ENCODE results near the gene AGPAT3. TPM values are rescaled to one million over a fixed set of nuclear protein-coding genes. Genes with fewer than 3 reads are reported as not detected.
"Not testable (repeated sequence)": the region's sequence is repeated elsewhere in the genome, so short reads cannot be mapped to it uniquely, and the experiment has no call there.

AGPAT3 gene
- total RNA-seq, 4 donors from 2014 or later, result 32.1 to 58.8 (median 48.7) TPM

DNA sequence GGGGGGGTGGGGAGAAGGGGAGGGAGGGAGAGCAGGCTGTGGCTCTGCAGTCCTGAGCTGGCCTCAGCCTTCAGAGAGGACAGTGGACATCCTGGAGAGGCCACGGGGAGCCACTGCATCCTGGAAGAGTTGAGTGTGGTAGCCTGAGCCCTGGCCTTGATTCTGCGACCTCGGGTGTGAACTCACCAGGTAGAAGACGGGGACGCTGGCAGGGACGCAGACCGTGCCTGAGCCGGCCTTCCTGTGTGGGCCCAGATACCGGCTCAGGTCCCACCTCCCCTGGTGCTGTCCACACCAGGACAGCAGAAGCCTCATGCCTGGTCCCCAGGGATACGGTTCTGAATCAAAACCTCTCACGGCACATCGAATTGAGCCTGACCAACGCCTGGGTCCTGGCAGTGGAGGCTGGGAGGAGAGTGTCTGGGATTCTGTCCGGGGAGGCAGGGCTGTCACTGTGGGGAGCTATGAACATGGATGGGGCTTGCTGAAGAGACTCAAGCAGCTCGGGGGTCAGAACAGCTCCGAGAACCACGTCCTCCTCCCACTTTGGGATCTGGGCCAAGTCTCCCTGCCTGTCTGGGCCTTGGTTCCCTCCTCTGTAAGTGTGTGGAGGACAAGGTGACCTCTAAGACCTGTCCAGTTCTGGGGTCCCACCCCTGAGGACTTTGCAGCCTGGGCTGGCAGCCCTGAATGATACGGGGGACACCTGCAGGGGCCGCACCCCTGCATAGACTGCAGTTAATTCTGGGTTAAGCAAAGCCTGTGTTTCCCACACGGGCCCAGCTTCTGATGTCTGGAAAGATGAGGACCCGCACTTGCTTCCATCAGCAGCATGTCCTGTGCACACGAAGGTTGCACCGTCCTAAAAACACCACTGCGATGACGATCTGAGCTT lies 45.3 kb upstream of the AGPAT3 start:
- intact Hi-C loops (cut with DNase I; ENCODE audit: low total_unique reads), result no loop called here
- TF ChIP-seq POLR2A (IDR thresholded peaks at IDR 0.05), result no peak
- TF ChIP-seq, protein P1, sequence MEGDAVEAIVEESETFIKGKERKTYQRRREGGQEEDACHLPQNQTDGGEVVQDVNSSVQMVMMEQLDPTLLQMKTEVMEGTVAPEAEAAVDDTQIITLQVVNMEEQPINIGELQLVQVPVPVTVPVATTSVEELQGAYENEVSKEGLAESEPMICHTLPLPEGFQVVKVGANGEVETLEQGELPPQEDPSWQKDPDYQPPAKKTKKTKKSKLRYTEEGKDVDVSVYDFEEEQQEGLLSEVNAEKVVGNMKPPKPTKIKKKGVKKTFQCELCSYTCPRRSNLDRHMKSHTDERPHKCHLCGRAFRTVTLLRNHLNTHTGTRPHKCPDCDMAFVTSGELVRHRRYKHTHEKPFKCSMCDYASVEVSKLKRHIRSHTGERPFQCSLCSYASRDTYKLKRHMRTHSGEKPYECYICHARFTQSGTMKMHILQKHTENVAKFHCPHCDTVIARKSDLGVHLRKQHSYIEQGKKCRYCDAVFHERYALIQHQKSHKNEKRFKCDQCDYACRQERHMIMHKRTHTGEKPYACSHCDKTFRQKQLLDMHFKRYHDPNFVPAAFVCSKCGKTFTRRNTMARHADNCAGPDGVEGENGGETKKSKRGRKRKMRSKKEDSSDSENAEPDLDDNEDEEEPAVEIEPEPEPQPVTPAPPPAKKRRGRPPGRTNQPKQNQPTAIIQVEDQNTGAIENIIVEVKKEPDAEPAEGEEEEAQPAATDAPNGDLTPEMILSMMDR (IDR thresholded peaks at IDR 0.05), result no peak
- no peak overlapping the region for H3K4me3 ChIP-seq (ENCODE audit: low read depth, poor library complexity, severe bottlenecking)
- WGBS, 2 donors, result 93 to 94% methylated on average over 24 to 25 of the region's 25 CpGs
- no peak for DNase-seq (ENCODE audit: low spot score in 2 of 2)

DNA sequence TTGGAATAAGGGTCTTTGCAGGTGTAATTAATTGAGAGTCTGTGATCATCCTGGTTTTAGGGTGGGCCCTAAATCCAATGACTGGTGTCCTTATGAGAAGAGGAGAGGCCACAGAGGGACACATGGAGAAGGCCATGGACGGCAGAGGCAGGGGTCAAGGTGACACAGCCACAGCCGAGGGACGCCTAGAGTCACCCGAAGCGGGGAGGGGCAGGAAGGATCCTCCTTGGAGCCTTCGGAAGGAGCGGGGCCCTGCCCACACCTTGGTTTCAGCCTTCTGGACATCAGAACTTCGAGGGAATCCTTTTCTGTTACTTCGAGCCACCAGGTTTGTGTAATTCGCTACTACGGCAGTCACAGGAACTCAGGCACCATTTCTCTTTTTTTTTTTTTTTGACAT lies 44.6 kb upstream of the AGPAT3 start:
- WGBS, 2 donors, result 92 to 93% methylated on average over 11 of the region's 11 CpGs
- intact Hi-C loops (cut with DNase I; ENCODE audit: low total_unique reads), result no loop called here
- no peak for DNase-seq (ENCODE audit: low spot score in 2 of 2)
- H3K4me3 ChIP-seq (ENCODE audit: low read depth, poor library complexity, severe bottlenecking), result no peak overlapping the region
- TF ChIP-seq, protein P1 (IDR thresholded peaks at IDR 0.05), result no peak
- TF ChIP-seq POLR2A (IDR thresholded peaks at IDR 0.05), result no peak

DNA sequence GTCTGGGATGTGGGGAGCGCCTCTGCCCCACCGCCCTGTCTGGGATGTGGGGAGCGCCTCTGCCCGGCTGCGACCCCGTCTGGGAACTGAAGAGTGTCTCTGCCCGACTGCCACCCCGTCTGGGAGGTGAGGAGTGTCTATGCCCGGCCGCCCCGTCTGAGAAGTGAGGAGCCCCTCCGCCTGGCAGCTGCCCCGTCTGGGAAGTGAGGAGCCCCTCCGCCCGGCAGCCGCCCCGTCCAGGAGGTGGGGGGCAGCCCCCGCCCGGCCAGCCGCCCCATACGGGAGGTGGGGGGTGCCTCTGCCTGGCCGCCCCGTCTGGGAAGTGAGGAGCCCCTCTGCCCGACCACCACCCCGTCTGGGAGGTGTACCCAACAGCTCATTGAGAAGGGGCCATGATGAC lies 42.9 kb upstream of the AGPAT3 start:
- WGBS, 2 donors, result 90 to 94% methylated on average over 18 to 20 of the region's 25 CpGs
- DNase-seq (ENCODE audit: low spot score in 2 of 2); H3K4me3 ChIP-seq (ENCODE audit: low read depth, poor library complexity, severe bottlenecking); intact Hi-C loops (cut with DNase I; ENCODE audit: low total_unique reads): not testable (repeated sequence)

DNA sequence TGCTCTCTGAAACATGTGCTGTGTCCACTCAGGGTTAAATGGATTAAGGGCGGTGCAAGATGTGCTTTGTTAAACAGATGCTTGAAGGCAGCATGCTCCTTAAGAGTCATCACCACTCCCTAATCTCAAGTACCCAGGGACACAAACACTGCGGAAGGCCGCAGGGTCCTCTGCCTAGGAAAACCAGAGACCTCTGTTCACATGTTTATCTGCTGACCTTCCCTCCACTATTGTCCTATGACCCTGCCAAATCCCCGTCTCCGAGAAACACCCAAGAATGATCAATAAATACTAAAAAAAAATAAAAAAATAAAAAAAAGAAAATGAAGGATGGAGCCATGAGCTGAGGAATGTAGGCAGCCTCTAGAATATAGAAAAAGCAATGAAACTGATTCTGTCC lies 42.3 kb upstream of the AGPAT3 start:
- intact Hi-C loops (cut with DNase I; ENCODE audit: low total_unique reads); H3K4me3 ChIP-seq (ENCODE audit: low read depth, poor library complexity, severe bottlenecking); DNase-seq (ENCODE audit: low spot score in 2 of 2): not testable (repeated sequence)
- 94 to 100% methylated on average over 5 of the region's 5 CpGs for WGBS, 2 donors

DNA sequence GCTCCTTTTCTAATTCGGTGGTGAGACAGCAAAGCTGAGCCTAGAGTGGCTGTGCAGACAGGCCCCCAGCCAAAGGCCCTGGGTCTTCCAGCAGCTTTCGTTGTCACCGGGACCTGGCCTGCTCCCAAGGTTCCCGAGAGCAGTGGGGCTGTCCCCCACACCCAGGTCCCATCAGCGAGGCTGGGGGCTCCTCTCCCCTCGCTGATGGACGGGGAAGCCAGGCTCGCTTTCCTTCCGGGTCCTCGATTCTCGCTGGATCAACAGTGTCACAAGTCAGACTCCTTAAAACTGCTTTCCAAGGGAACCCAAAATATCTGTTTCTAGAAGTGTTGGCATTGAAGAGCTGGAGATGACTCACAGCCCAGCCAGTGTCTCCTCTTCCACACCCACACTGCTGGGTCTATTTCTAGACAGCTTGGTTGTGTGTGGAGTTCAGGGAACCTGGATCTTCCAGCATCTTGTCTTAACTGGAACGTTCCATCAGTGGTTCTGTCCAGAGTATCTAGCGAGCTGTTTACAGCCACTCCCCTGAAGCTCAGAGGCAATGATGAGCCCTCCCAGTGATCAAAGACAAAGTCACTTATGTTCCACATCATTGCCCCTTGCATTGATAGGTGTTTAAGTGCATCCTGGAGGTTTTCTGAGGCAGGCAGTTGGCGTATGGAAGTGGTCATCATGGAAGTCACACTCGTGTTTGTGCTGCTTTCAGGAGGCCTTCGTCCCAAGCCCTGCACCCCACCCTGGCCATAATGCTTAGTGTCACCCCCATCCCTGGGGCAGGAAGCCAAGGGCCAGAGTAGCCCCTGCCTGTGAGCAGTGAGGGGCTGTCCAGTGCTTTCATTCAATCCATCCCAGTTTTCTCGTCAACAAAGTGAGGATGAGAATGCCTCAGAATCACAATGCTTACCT lies 40.4 kb upstream of the AGPAT3 start:
- 45% methylated on average over 14 to 17 of the region's 17 CpGs for WGBS, 2 donors
- no peak for DNase-seq (ENCODE audit: low spot score in 2 of 2)
- no peak overlapping the region for H3K4me3 ChIP-seq (ENCODE audit: low read depth, poor library complexity, severe bottlenecking)
- intact Hi-C loops (cut with DNase I; ENCODE audit: low total_unique reads), result no loop called here
- no peak for TF ChIP-seq POLR2A (IDR thresholded peaks at IDR 0.05)
- TF ChIP-seq, protein P1 (IDR thresholded peaks at IDR 0.05), result no peak

DNA sequence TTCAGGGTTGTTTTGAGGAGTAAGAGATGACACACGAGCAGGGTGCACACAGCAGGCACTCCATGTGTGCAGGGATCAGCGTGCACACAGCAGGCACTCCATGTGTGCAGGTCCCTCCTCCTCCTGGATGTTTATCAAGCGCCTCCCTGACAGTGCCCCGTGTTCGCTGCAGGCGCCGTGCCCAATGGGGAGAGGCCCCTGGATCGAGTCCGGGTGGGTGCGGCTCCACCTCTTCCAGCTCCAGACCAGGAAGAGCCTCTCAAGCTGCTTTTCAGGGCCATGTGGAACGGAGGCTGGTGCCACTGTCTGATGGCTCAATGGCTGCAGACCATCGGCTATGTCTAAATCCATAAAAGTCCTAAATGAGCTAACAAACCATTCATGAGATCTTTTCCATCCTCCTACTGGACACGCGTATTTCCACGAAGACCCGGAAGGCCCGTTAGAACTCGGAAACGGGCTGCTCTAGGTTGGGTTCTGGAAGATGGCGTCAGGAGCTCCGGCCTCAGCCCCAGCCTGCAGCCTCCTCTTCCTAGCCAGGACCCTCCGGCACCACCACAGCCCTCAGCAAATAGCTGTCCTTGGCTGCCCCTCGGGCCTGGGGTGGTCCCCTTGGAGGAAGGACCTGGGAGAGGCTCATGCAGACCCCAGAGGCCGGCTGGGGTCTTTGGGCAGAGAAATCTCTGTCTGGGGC lies 39.6 kb upstream of the AGPAT3 start:
- TF ChIP-seq, protein P1 (IDR thresholded peaks at IDR 0.05), result no peak
- TF ChIP-seq POLR2A (IDR thresholded peaks at IDR 0.05), result no peak
- DNase-seq (ENCODE audit: low spot score in 2 of 2), result no peak
- intact Hi-C loops (cut with DNase I; ENCODE audit: low total_unique reads), result no loop called here
- H3K4me3 ChIP-seq (ENCODE audit: low read depth, poor library complexity, severe bottlenecking), result no peak overlapping the region
- WGBS, 2 donors, result 71 to 74% methylated on average over 24 of the region's 24 CpGs
